Loucy (cell line): ENCODE results near the gene DHX32.

Experiments used
- H2AFZ ChIP-seq: fragments of 200-600 bp; sonication (generic); 2 replicates; pipeline ENCODE4 v1.6.0; 2016; ENCODE audit warnings: antibody characterized with exemption, mild to moderate bottlenecking, low read length, moderate library complexity
- H3F3A ChIP-seq: fragments of 200-600 bp; 2 replicates; pipeline ENCODE4 v1.6.0; 2016; ENCODE audit warnings: antibody characterized with exemption, low read depth, mild to moderate bottlenecking
- H3K27me3 ChIP-seq: fragments of 200-600 bp; sonication (generic); 2 replicates; pipeline ENCODE4 v1.6.1; 2014; ENCODE audit warnings: low read length, mild to moderate bottlenecking; ENCODE audit not compliant: insufficient read depth, poor library complexity, severe bottlenecking
- H3K36me3 ChIP-seq: fragments of 200-600 bp; sonication (generic); 2 replicates; pipeline ENCODE4 v1.6.1; 2016; ENCODE audit warnings: low read length; ENCODE audit not compliant: insufficient read depth
- H3K4me1 ChIP-seq: fragments of 200-600 bp; sonication (generic); 2 replicates; pipeline ENCODE4 v1.5.1; 2014; ENCODE audit warnings: low read length, mild to moderate bottlenecking; ENCODE audit not compliant: insufficient read depth, poor library complexity, severe bottlenecking
- H3K4me2 ChIP-seq: fragments of 200-600 bp; sonication (generic); 2 replicates; pipeline ENCODE4 v1.6.0; 2014; ENCODE audit warnings: antibody characterized with exemption, low read length, low read depth, mild to moderate bottlenecking; ENCODE audit not compliant: poor library complexity, severe bottlenecking
- H3K4me3 ChIP-seq: fragments of 200-600 bp; sonication (generic); 2 replicates; pipeline ENCODE4 v1.5.1; 2014; ENCODE audit warnings: low read length, mild to moderate bottlenecking, mixed read lengths; ENCODE audit not compliant: poor library complexity, severe bottlenecking
- H3K79me2 ChIP-seq: fragments of 200-600 bp; sonication (generic); 2 replicates; pipeline ENCODE4 v1.6.1; 2014; ENCODE audit warnings: low read length; ENCODE audit not compliant: insufficient read depth
- H3K9ac ChIP-seq: fragments of 200-600 bp; sonication (generic); 2 replicates; pipeline ENCODE4 v1.6.0; 2014; ENCODE audit warnings: mild to moderate bottlenecking, low read depth, low read length, moderate library complexity; ENCODE audit not compliant: poor library complexity, severe bottlenecking
- H3K9me2 ChIP-seq: fragments of 200-600 bp; sonication (generic); replicated peaks from 2 replicates; pipeline ENCODE4 v1.6.1; 2016; ENCODE audit warnings: low read depth, low read length, mixed read lengths
- H3K9me3 ChIP-seq: fragments of 200-600 bp; sonication (generic); 2 replicates; pipeline ENCODE4 v1.6.1; 2014; ENCODE audit warnings: mild to moderate bottlenecking, antibody characterized with exemption, low read length, low read depth; ENCODE audit not compliant: insufficient read depth
- H4K20me1 ChIP-seq: fragments of 200-600 bp; sonication (generic); 2 replicates; pipeline ENCODE4 v1.6.0; 2014; ENCODE audit warnings: antibody characterized with exemption, low read length, mild to moderate bottlenecking; ENCODE audit not compliant: insufficient read depth, poor library complexity, severe bottlenecking
- CTCF ChIP-seq: fragments of 200-600 bp; sonication (generic); conservative IDR thresholded peaks from 2 replicates; pipeline ENCODE4 v1.5.1; 2014; ENCODE audit warnings: mild to moderate bottlenecking, antibody characterized with exemption, low read length
- EZH2phosphoT487 ChIP-seq: fragments of 200-600 bp; IDR thresholded peaks from 2 replicates; pipeline ENCODE4 v1.6.1; 2018; ENCODE audit warnings: antibody characterized with exemption, mild to moderate bottlenecking, moderate library complexity, borderline replicate concordance

DHX32 gene

GRCh38 chr10:125822878-125823662, 58.0 kb downstream of the DHX32 start, which contains the start of the genes BCCIP and UROS:
Gene BCCIP, plus strand, starts transcription at chr10:125823546. Its CDS starts 12 bp downstream, at chr10:125823558.
Gene UROS, minus strand, starts transcription at chr10:125823258. Its CDS starts 6,759 bp downstream, at chr10:125816499.
- Histone ChIP-seq H3K9me2 (no peaks in the 10 kb centered on the region), H3K79me2 (peaks cover 59% of the 10 kb centered on the region), H3K27me3 (no peaks in the 10 kb centered on the region), H3K4me3 (peak within 1 kb of the TSS; percentile 96), H4K20me1 (peaks cover 40% of the 10 kb centered on the region), H3K4me1 (peaks cover 34% of the 10 kb centered on the region), H3F3A (no peaks in the 10 kb centered on the region), H3K9ac (peak within 1 kb of the TSS; percentile 91), H2AFZ (peak within 1 kb of the TSS; percentile 99), H3K9me3 (no peaks in the 10 kb centered on the region), H3K36me3 (peaks cover 12% of the 10 kb centered on the region; the same call in 1 of the 2 replicates), H3K4me2 (peak within 1 kb of the TSS; percentile 95)
- TF ChIP-seq EZH2phosphoT487 (no peak), CTCF (no peak)

GRCh38 chr10:125820701-125821100, 60.4 kb downstream of the DHX32 start:
- Histone ChIP-seq H2AFZ (no peak overlapping the region), H3K79me2 (peaks cover 38% of the 10 kb centered on the region), H4K20me1 (peaks cover 22% of the 10 kb centered on the region), H3K4me3 (no peak overlapping the region), H3K36me3 (no peaks in the 10 kb centered on the region), H3K4me2 (peak overlapping the region; percentile 95), H3F3A (no peaks in the 10 kb centered on the region), H3K9ac (no peak overlapping the region), H3K4me1 (peaks cover 28% of the 10 kb centered on the region), H3K9me2 (no peaks in the 10 kb centered on the region), H3K9me3 (no peaks in the 10 kb centered on the region), H3K27me3 (no peaks in the 10 kb centered on the region)
- TF ChIP-seq CTCF (no peak), EZH2phosphoT487 (no peak)

- Histone ChIP-seq H3K27me3 (no peaks in the 10 kb centered on the region), H3F3A (no peaks in the 10 kb centered on the region), H3K9me3 (no peaks in the 10 kb centered on the region), H3K9me2 (no peaks in the 10 kb centered on the region), H3K4me1 (peaks cover 13% of the 10 kb centered on the region), H3K4me2 (no peak overlapping the region), H4K20me1 (no peaks in the 10 kb centered on the region), H2AFZ (no peak overlapping the region), H3K9ac (no peak overlapping the region), H3K4me3 (no peak overlapping the region), H3K36me3 (no peaks in the 10 kb centered on the region), H3K79me2 (peaks cover 8% of the 10 kb centered on the region)
- TF ChIP-seq CTCF = no peak
- TF ChIP-seq EZH2phosphoT487 = no peak
Measured at GRCh38 chr10:125817337-125817946, 63.6 kb downstream of the DHX32 start.
